H1 (cell line): Measurements from ENCODE around the gene JUN.

Source experiments
- BACH1 ChIP-seq: IDR thresholded peaks from 2 replicates; pipeline ENCODE4 v1.6.1; 2012; ENCODE audit warnings: low read length, improper control_type of control experiment
- CHD2 ChIP-seq: IDR thresholded peaks from 2 replicates; pipeline ENCODE4 v1.6.1; 2012; ENCODE audit warnings: low read length, improper control_type of control experiment
- EP300 ChIP-seq, 2 experiments: IDR thresholded peaks; 1 replicate in 1 of 2; 2 replicates in 1 of 2; pipeline ENCODE4 v1.6.1; 2011 to 2012; ENCODE audit warnings: low read depth in 2 of 2, low read length in 2 of 2, mild to moderate bottlenecking in 2 of 2, borderline replicate concordance in 1 of 2, inconsistent platforms in 1 of 2, moderate library complexity in 1 of 2
- EZH2 ChIP-seq: fragments of 200-600 bp; sonication (generic); IDR thresholded peaks from 2 replicates; pipeline ENCODE4 v1.7.1; 2012; ENCODE audit warnings: low read depth, mild to moderate bottlenecking, moderate library complexity, low read length, inconsistent platforms; ENCODE audit not compliant: severe bottlenecking
- TAF1 ChIP-seq: IDR thresholded peaks from 2 replicates; pipeline ENCODE4 v1.6.1; 2011; ENCODE audit warnings: mild to moderate bottlenecking, low read depth, low read length
- TF ChIP-seq, protein P1 (sequence below), 3 experiments: IDR thresholded peaks; 1 replicate in 2 of 3; 2 replicates in 1 of 3; pipeline versions ENCODE4 v1.5.1 to v1.6.1; 2011; ENCODE audit warnings: low read length in 3 of 3, mild to moderate bottlenecking in 3 of 3, inconsistent platforms in 2 of 3, low read depth in 1 of 3, moderate library complexity in 1 of 3; ENCODE audit not compliant: insufficient read depth in 1 of 3; ENCODE audit errors: control extremely low read depth in 1 of 3

- TF ChIP-seq BACH1 (no peak), TAF1 (no peak), EP300 (IDR thresholded peaks at IDR 0.05; ENCODE audit: borderline replicate concordance in 1 of 2, low read depth in 2 of 2, low read length in 2 of 2) (no peak), CHD2 (no peak), EZH2 (no peak)
- TF ChIP-seq, protein P1, sequence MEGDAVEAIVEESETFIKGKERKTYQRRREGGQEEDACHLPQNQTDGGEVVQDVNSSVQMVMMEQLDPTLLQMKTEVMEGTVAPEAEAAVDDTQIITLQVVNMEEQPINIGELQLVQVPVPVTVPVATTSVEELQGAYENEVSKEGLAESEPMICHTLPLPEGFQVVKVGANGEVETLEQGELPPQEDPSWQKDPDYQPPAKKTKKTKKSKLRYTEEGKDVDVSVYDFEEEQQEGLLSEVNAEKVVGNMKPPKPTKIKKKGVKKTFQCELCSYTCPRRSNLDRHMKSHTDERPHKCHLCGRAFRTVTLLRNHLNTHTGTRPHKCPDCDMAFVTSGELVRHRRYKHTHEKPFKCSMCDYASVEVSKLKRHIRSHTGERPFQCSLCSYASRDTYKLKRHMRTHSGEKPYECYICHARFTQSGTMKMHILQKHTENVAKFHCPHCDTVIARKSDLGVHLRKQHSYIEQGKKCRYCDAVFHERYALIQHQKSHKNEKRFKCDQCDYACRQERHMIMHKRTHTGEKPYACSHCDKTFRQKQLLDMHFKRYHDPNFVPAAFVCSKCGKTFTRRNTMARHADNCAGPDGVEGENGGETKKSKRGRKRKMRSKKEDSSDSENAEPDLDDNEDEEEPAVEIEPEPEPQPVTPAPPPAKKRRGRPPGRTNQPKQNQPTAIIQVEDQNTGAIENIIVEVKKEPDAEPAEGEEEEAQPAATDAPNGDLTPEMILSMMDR (IDR thresholded peaks at IDR 0.05; ENCODE audit: control extremely low read depth in 1 of 3, insufficient read depth in 1 of 3, low read depth in 1 of 3, low read length in 3 of 3) = no peak
Measured at GRCh38 chr1:58818075-58818474, 34.2 kb upstream of the JUN start.
